ENCODE results near the gene ZCCHC7.

DNA sequence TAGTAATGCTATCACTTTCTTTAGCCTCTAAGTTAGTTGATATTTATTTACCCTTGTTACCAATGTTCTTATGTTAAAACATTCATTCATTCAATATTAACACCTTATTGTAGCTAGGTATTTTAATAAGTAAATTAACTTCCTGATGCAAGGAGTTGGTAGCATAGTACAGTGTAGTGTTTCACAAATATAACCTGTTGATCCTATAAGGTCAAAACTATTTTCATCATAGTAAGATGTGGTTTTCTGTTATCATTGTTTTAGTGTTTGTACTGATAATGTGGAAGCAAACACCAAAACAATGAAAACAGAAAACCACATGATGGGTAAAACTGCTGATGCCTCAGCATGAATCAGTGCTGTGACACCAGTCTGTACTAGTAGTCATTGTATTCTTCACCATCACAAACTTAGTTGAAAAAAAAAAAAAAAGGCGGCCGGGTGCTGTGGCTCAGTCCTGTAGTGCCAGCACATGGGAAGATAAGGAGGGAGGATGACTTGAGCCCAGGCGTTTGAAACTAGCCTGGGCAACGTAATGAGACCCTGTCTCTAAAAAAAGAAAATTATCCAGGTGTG, 36.5 kb downstream of the ZCCHC7 start:
- no peak for TF ChIP-seq EZH2 (IDR thresholded peaks at IDR 0.05; ENCODE audit: borderline replicate concordance, low read length)
- TF ChIP-seq, protein P1, sequence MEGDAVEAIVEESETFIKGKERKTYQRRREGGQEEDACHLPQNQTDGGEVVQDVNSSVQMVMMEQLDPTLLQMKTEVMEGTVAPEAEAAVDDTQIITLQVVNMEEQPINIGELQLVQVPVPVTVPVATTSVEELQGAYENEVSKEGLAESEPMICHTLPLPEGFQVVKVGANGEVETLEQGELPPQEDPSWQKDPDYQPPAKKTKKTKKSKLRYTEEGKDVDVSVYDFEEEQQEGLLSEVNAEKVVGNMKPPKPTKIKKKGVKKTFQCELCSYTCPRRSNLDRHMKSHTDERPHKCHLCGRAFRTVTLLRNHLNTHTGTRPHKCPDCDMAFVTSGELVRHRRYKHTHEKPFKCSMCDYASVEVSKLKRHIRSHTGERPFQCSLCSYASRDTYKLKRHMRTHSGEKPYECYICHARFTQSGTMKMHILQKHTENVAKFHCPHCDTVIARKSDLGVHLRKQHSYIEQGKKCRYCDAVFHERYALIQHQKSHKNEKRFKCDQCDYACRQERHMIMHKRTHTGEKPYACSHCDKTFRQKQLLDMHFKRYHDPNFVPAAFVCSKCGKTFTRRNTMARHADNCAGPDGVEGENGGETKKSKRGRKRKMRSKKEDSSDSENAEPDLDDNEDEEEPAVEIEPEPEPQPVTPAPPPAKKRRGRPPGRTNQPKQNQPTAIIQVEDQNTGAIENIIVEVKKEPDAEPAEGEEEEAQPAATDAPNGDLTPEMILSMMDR (conservative IDR thresholded peaks at IDR 0.05 in 1 of 2, IDR thresholded peaks at IDR 0.05 in 1 of 2; ENCODE audit: extremely low read depth in 1 of 2, insufficient read depth in 1 of 2, low read depth in 1 of 2, low read length in 2 of 2): no peak

All from mammary epithelial cell (primary cell).